Measurements from ENCODE around the gene CD9.

- TF ChIP-seq, protein P1, sequence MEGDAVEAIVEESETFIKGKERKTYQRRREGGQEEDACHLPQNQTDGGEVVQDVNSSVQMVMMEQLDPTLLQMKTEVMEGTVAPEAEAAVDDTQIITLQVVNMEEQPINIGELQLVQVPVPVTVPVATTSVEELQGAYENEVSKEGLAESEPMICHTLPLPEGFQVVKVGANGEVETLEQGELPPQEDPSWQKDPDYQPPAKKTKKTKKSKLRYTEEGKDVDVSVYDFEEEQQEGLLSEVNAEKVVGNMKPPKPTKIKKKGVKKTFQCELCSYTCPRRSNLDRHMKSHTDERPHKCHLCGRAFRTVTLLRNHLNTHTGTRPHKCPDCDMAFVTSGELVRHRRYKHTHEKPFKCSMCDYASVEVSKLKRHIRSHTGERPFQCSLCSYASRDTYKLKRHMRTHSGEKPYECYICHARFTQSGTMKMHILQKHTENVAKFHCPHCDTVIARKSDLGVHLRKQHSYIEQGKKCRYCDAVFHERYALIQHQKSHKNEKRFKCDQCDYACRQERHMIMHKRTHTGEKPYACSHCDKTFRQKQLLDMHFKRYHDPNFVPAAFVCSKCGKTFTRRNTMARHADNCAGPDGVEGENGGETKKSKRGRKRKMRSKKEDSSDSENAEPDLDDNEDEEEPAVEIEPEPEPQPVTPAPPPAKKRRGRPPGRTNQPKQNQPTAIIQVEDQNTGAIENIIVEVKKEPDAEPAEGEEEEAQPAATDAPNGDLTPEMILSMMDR (IDR thresholded peaks at IDR 0.05): no peak
- no peak for TF ChIP-seq POLR2A (IDR thresholded peaks at IDR 0.05; ENCODE audit: low read depth)
Measured at GRCh38 chr12:6262211-6262610, 62.0 kb downstream of the CD9 start.

All from esophagus muscularis mucosa (tissue), 3 donors.